Esophagus muscularis mucosa (tissue), 3 donors: ENCODE data around the gene PITPNM3.
"Not testable (repeated sequence)": the region's sequence is repeated elsewhere in the genome, so short reads cannot be mapped to it uniquely, and the experiment has no call there.

ENCODE experiments used
- CTCF ChIP-seq, 3 experiments: fragments of 200-600 bp in 2 of 3; fragments of 450-650 bp in 1 of 3; sonication (generic) in 2 of 3; IDR thresholded peaks; one replicate each; pipeline ENCODE4 v1.5.1; 2017 to 2019; ENCODE audit warnings: antibody characterized with exemption in 3 of 3, mild to moderate bottlenecking in 2 of 3, moderate library complexity in 1 of 3
- POLR2A ChIP-seq: fragments of 450-650 bp; IDR thresholded peaks from one replicate; pipeline ENCODE4 v1.6.1; 2017; ENCODE audit warnings: antibody characterized with exemption, moderate library complexity, mild to moderate bottlenecking, low read depth

GRCh38 chr17:6573495-6573894 lies 17.1 kb upstream of the PITPNM3 start:
- TF ChIP-seq POLR2A; CTCF (IDR thresholded peaks at IDR 0.05): not testable (repeated sequence)
